Natural killer cell (primary cell): Measurements from ENCODE around the gene FAM240B. TPM values are rescaled to one million over a fixed set of nuclear protein-coding genes. Genes with fewer than 3 reads are reported as not detected.

Source experiments
- ATAC-seq, 3 donors: fragments of 150-1000 bp in 2 of 3; fragments of 200-7000 bp in 1 of 3; cut with Tn5 transposase; 1 replicate in 1 of 3; 2 replicates in 2 of 3; pipeline ENCODE4 v1.10.0; 2021; ENCODE audit warnings: mild to moderate bottlenecking in 2 of 3, moderate library complexity in 2 of 3
- DNase-seq, 2 donors: peaks; one replicate each; pipeline versions ENCODE4 v3.0.0 to v3.0.0-alpha.2; 2013 to 2021; ENCODE audit warnings: mixed read lengths in 1 of 2
- H3K27ac ChIP-seq: one replicate; pipeline ENCODE4 v1.5.1; 2013; ENCODE audit warnings: mild to moderate bottlenecking, low read length
- H3K27me3 ChIP-seq: one replicate; pipeline ENCODE4 v1.6.1; 2013; ENCODE audit warnings: low read length; ENCODE audit not compliant: control insufficient read depth, insufficient read depth
- H3K36me3 ChIP-seq: one replicate; pipeline ENCODE4 v1.6.1; 2013; ENCODE audit warnings: low read length; ENCODE audit not compliant: control insufficient read depth, insufficient read depth
- H3K4me1 ChIP-seq: one replicate; pipeline ENCODE4 v1.6.1; 2013; ENCODE audit warnings: low read length; ENCODE audit not compliant: control insufficient read depth, insufficient read depth
- H3K4me3 ChIP-seq: one replicate; pipeline ENCODE4 v1.5.1; 2013; ENCODE audit warnings: low read length
- H3K9me3 ChIP-seq: one replicate; pipeline ENCODE4 v1.6.1; 2013; ENCODE audit warnings: low read length; ENCODE audit not compliant: control insufficient read depth, insufficient read depth
- H3K27ac Mint-ChIP-seq, 2 donors: one replicate each; pipeline ENCODE4 v1.8.0; 2022; ENCODE audit warnings: mild to moderate bottlenecking in 2 of 2, mixed read lengths in 2 of 2, moderate library complexity in 1 of 2
- H3K27me3 Mint-ChIP-seq, 2 donors: one replicate each; pipeline ENCODE4 v1.8.0; 2022; ENCODE audit warnings: low read depth in 2 of 2, mixed read lengths in 2 of 2
- H3K36me3 Mint-ChIP-seq: one replicate; pipeline ENCODE4 v1.8.0; 2022; ENCODE audit warnings: mixed read lengths
- H3K4me1 Mint-ChIP-seq, 2 donors: one replicate each; pipeline ENCODE4 v1.8.0; 2022; ENCODE audit warnings: mixed read lengths in 2 of 2
- H3K4me3 Mint-ChIP-seq: one replicate; pipeline ENCODE4 v1.8.0; 2022; ENCODE audit warnings: mild to moderate bottlenecking, moderate library complexity, mixed read lengths
- H3K9me3 Mint-ChIP-seq, 2 donors: one replicate each; pipeline ENCODE4 v1.8.0; 2022; ENCODE audit warnings: mixed read lengths in 2 of 2
- WGBS: methylation state at CpG from one replicate; pipeline ENCODE4 v1.1.7; 2013; ENCODE audit warnings: missing lambda C conversion rate; ENCODE audit not compliant: insufficient coverage; 5-methylcytosine and 5-hydroxymethylcytosine counted together
- intact Hi-C: fragments of 100-400 bp; cut with micrococcal nuclease; formaldehyde crosslinking; loops from one replicate; pipeline ENCODE4 v1.14.2; 2022
- total RNA-seq, 4 donors: library from RNA; stranded (reverse); fragments of 120-200 nt in 1 of 4; gene quantifications; one replicate each; pipeline versions ENCODE4 v1.2.3 to v1.2.4, GENCODE V29; 2013 to 2022
- TF ChIP-seq, protein P1 (sequence below): fragments of 200-600 bp; IDR thresholded peaks from one replicate; pipeline ENCODE4 v1.8.0; 2022; ENCODE audit warnings: antibody characterized with exemption

The FAM240B gene
- total RNA-seq, 3 donors from 2014 or later (not counting 1 experiment from before 2014, with no cell fraction given): not detected

- Histone ChIP-seq H3K4me1 (no peaks in the 10 kb centered on the region), H3K36me3 (no peaks in the 10 kb centered on the region), H3K27ac (no peak overlapping the region), H3K27me3 (no peaks in the 10 kb centered on the region), H3K4me3 (no peak overlapping the region), H3K9me3 (no peaks in the 10 kb centered on the region)
- intact Hi-C loops: no loop called here
- TF ChIP-seq, protein P1, sequence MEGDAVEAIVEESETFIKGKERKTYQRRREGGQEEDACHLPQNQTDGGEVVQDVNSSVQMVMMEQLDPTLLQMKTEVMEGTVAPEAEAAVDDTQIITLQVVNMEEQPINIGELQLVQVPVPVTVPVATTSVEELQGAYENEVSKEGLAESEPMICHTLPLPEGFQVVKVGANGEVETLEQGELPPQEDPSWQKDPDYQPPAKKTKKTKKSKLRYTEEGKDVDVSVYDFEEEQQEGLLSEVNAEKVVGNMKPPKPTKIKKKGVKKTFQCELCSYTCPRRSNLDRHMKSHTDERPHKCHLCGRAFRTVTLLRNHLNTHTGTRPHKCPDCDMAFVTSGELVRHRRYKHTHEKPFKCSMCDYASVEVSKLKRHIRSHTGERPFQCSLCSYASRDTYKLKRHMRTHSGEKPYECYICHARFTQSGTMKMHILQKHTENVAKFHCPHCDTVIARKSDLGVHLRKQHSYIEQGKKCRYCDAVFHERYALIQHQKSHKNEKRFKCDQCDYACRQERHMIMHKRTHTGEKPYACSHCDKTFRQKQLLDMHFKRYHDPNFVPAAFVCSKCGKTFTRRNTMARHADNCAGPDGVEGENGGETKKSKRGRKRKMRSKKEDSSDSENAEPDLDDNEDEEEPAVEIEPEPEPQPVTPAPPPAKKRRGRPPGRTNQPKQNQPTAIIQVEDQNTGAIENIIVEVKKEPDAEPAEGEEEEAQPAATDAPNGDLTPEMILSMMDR: no peak
- 0% methylated on average over 1 of the region's 2 CpGs for WGBS
- DNase-seq (no peak), ATAC-seq (no peak)
- no peaks in the 10 kb centered on the region for H3K9me3 Mint-ChIP-seq
- no peaks in the 10 kb centered on the region for H3K36me3 Mint-ChIP-seq
- no peaks in the 10 kb centered on the region for H3K4me1 Mint-ChIP-seq
- H3K4me3 Mint-ChIP-seq: no peak overlapping the region
- H3K27me3 Mint-ChIP-seq: peaks cover 0 to 4% of the 10 kb centered on the region in 2 donors
- H3K27ac Mint-ChIP-seq: no peak overlapping the region
Measured at GRCh38 chr9:38644601-38645000, 75.3 kb downstream of the FAM240B start.

Other genes with a start within 250 kb of the FAM240B start
- gene ANKRD18A, start 99.5 kb downstream of the FAM240B start, total RNA-seq: 1 to 10 TPM in 1 of 3 donors, under 1 TPM in 1, not detected in 1; 0.25 to 1.5 TPM